Endothelial cell (in vitro differentiated cells): ENCODE results near the gene MAEL. TPM values are rescaled to one million over a fixed set of nuclear protein-coding genes. Genes with fewer than 3 reads are reported as not detected.

Source experiments
- DNase-seq: peaks from one replicate; pipeline ENCODE4 v3.0.0; 2021; ENCODE audit warnings: low spot score
- H3K27ac Mint-ChIP-seq: one replicate; pipeline ENCODE4 v1.8.0; 2021; ENCODE audit warnings: mixed read lengths, inconsistent platforms; ENCODE audit not compliant: unreplicated experiment
- H3K27me3 Mint-ChIP-seq: one replicate; pipeline ENCODE4 v1.8.0; 2021; ENCODE audit warnings: mild to moderate bottlenecking, moderate library complexity, mixed read lengths, inconsistent platforms; ENCODE audit not compliant: unreplicated experiment
- H3K36me3 Mint-ChIP-seq: one replicate; pipeline ENCODE4 v1.8.0; 2021; ENCODE audit warnings: mild to moderate bottlenecking, low read depth, mixed read lengths, inconsistent platforms; ENCODE audit not compliant: unreplicated experiment
- H3K4me1 Mint-ChIP-seq: one replicate; pipeline ENCODE4 v1.8.0; 2021; ENCODE audit warnings: mild to moderate bottlenecking, mixed read lengths, inconsistent platforms; ENCODE audit not compliant: unreplicated experiment
- H3K4me3 Mint-ChIP-seq: one replicate; pipeline ENCODE4 v1.8.0; 2021; ENCODE audit warnings: mild to moderate bottlenecking, mixed read lengths, inconsistent platforms; ENCODE audit not compliant: unreplicated experiment
- H3K9me3 Mint-ChIP-seq: one replicate; pipeline ENCODE4 v1.8.0; 2021; ENCODE audit warnings: mixed read lengths, inconsistent platforms; ENCODE audit not compliant: unreplicated experiment
- CTCF ChIP-seq: fragments of 200-600 bp; sonication (generic); IDR thresholded peaks from one replicate; pipeline ENCODE4 v1.5.0; 2021; ENCODE audit warnings: antibody characterized with exemption; ENCODE audit not compliant: unreplicated experiment
- total RNA-seq: library from RNA; stranded (reverse); fragmentation: NEBNext Ultra II Directional; extraction: Animal tissue kit (Norgen Biotek cat#: 25700); gene quantifications from one replicate; pipeline ENCODE4 v1.2.1, GENCODE V29; 2021; ENCODE audit not compliant: unreplicated experiment

Gene MAEL
- total RNA-seq, 1 donor from 2014 or later = not detected

- H3K9me3 Mint-ChIP-seq = no peaks in the 10 kb centered on the region
- no peak overlapping the region for H3K27ac Mint-ChIP-seq
- H3K4me1 Mint-ChIP-seq = peaks cover 9% of the 10 kb centered on the region
- peaks cover 5% of the 10 kb centered on the region for H3K27me3 Mint-ChIP-seq
- TF ChIP-seq CTCF = no peak
- DNase-seq = no peak
- H3K36me3 Mint-ChIP-seq = no peaks in the 10 kb centered on the region
- no peak overlapping the region for H3K4me3 Mint-ChIP-seq
These were observed 66.0 kb downstream of the MAEL start for GRCh38 chr1:167054946-167055630.

- Mint-ChIP-seq H3K4me1 (peaks cover 9% of the 10 kb centered on the region), H3K36me3 (no peaks in the 10 kb centered on the region), H3K4me3 (no peak overlapping the region), H3K9me3 (no peaks in the 10 kb centered on the region), H3K27me3 (peaks cover 5% of the 10 kb centered on the region), H3K27ac (no peak overlapping the region)
- no peak for DNase-seq
- TF ChIP-seq CTCF = no peak
These were observed 67.6 kb downstream of the MAEL start for GRCh38 chr1:167056529-167057231.

- no peaks in the 10 kb centered on the region for H3K9me3 Mint-ChIP-seq
- H3K27ac Mint-ChIP-seq = no peak overlapping the region
- no peaks in the 10 kb centered on the region for H3K36me3 Mint-ChIP-seq
- TF ChIP-seq CTCF = peak; percentile 32
- H3K4me3 Mint-ChIP-seq = no peak overlapping the region
- H3K27me3 Mint-ChIP-seq = peaks cover 4% of the 10 kb centered on the region
- H3K4me1 Mint-ChIP-seq = peaks cover 9% of the 10 kb centered on the region
- DNase-seq = peak; percentile 49
These were observed 68.2 kb downstream of the MAEL start for GRCh38 chr1:167057241-167057688.

GRCh38 chr1:167059045-167059808 is 70.1 kb downstream of the MAEL start:
- H3K27me3 Mint-ChIP-seq = peaks cover 4% of the 10 kb centered on the region
- H3K4me1 Mint-ChIP-seq = peaks cover 9% of the 10 kb centered on the region
- H3K9me3 Mint-ChIP-seq = no peaks in the 10 kb centered on the region
- H3K36me3 Mint-ChIP-seq = no peaks in the 10 kb centered on the region
- no peak overlapping the region for H3K4me3 Mint-ChIP-seq
- peak; percentile 98 for TF ChIP-seq CTCF
- no peak overlapping the region for H3K27ac Mint-ChIP-seq
- DNase-seq = peak; percentile 77
